GM12892 (cell line): ENCODE data around the gene TRIO.

Source experiments
- POLR2A ChIP-seq: IDR thresholded peaks from 2 replicates; pipeline ENCODE4 v1.6.1; 2011; ENCODE audit warnings: low read depth, low read length, control low read depth
- POLR2AphosphoS5 ChIP-seq: IDR thresholded peaks from 2 replicates; pipeline ENCODE4 v1.6.1; 2011; ENCODE audit warnings: low read depth, low read length, control low read depth
- TAF1 ChIP-seq: IDR thresholded peaks from 2 replicates; pipeline ENCODE4 v1.6.1; 2011; ENCODE audit warnings: low read depth, mild to moderate bottlenecking, control low read depth, low read length, borderline replicate concordance

GRCh38 chr5:14495301-14495700 lies 352.2 kb downstream of the TRIO start:
- TF ChIP-seq POLR2AphosphoS5 (no peak), POLR2A (no peak), TAF1 (no peak)
